ENCODE data around the gene PNRC2. TPM values are rescaled to one million over a fixed set of nuclear protein-coding genes. Genes with fewer than 3 reads are reported as not detected.

PNRC2 gene
- total and polyA plus RNA-seq, 2 donors (not counting 3 experiments of a cell fraction or from before 2014, with no cell fraction given): 70.2 to 77.8 TPM

- no peaks in the 10 kb centered on the region for H3K9me3 ChIP-seq (replicated peaks; ENCODE audit: control insufficient read depth, insufficient read depth, low read length)
- no peak overlapping the region for H3K27ac ChIP-seq (ENCODE audit: insufficient read depth, low read depth, low read length)
- no peak overlapping the region for H2AFZ ChIP-seq (ENCODE audit: low read depth, low read length)
- H3K4me1 ChIP-seq (ENCODE audit: control insufficient read depth, extremely low read depth, insufficient read depth, low read length): peaks cover 17% of the 10 kb centered on the region
- intact Hi-C loops (cut with micrococcal nuclease): no loop called here
- no peak overlapping the region for H3K4me2 ChIP-seq (ENCODE audit: insufficient read depth, low read length)
- no peak overlapping the region for H3K4me3 ChIP-seq (replicated peaks in 1 of 3; ENCODE audit: insufficient read depth in 1 of 3, low read depth in 1 of 3, low read length in 3 of 3)
- no peaks in the 10 kb centered on the region for H3K27me3 ChIP-seq (ENCODE audit: control insufficient read depth in 2 of 2, insufficient read depth in 2 of 2, low read length in 2 of 2)
- H3K9ac ChIP-seq (replicated peaks; ENCODE audit: extremely low read depth, insufficient read depth, low read length): no peak overlapping the region
- no peaks in the 10 kb centered on the region for H3K79me2 ChIP-seq (ENCODE audit: control insufficient read depth, insufficient read depth, low read length)
- no peak for TF ChIP-seq CTCF (IDR thresholded peaks at IDR 0.05; ENCODE audit: extremely low read depth in 1 of 2, insufficient read depth in 1 of 2, low read depth in 1 of 2, low read length in 2 of 2)
- no peak for TF ChIP-seq MYC (IDR thresholded peaks at IDR 0.05; ENCODE audit: low read depth, low read length)
- TF ChIP-seq MAX (IDR thresholded peaks at IDR 0.05; ENCODE audit: insufficient read depth, insufficient read length): no peak
- POLR2A ChIA-PET: no interaction called here
- dilution Hi-C loops (cut with MboI; ENCODE audit: extremely low pct_ligation_motif_present, low sequenced_read_pairs): no loop called here
- no peaks in the 10 kb centered on the region for H3K9me1 ChIP-seq (replicated peaks; ENCODE audit: control insufficient read depth, extremely low read depth, insufficient read depth, low read length)
- no TSS peak for BruUV-seq (replicated peaks)
- no peaks in the 10 kb centered on the region for H4K20me1 ChIP-seq (replicated peaks; ENCODE audit: control insufficient read depth, extremely low read depth, insufficient read depth, low read length)
- FAIRE-seq (no peak), DNase-seq (ENCODE audit: low read depth, low spot score) (no peak)
- CTCF ChIA-PET: interaction anchor here (1.0 to 2.1 kb wide), 4 partner anchors 17 to 36 kb away, joined by 3 to 13 read pairs (median 4); no protein-coding TSS in a partner anchor
- H3K36me3 ChIP-seq (ENCODE audit: control insufficient read depth in 2 of 2, extremely low read depth in 1 of 2, insufficient read depth in 2 of 2, low read length in 2 of 2): no peaks in the 10 kb centered on the region
Measured at GRCh38 chr1:24004132-24004531, 44.5 kb downstream of the PNRC2 start.

DNA sequence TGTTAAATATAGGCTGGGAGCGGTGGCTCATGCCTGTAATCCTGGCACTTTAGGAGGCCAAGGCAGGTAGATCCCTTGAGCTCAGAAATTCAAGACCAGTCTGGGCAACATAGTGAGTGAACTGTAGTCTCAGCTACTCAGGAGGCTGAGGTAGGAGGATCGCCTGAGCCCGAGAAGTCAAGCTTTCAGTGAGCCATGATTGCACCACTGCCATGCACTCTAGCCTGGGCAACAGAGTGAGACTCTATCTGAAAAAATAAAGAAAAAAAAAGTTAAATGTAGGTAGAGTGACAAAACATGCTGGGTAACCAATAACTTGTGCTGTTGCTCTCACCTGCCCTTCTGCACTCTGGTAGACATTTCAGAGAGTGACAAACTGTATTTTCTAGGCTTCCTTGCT is 45.5 kb downstream of the PNRC2 start:
- H3K79me2 ChIP-seq (ENCODE audit: control insufficient read depth, insufficient read depth, low read length): no peaks in the 10 kb centered on the region
- intact Hi-C loops (cut with micrococcal nuclease): no loop called here
- no peak overlapping the region for H2AFZ ChIP-seq (ENCODE audit: low read depth, low read length)
- H3K9me3 ChIP-seq (replicated peaks; ENCODE audit: control insufficient read depth, insufficient read depth, low read length): no peaks in the 10 kb centered on the region
- FAIRE-seq (no peak), DNase-seq (ENCODE audit: low read depth, low spot score) (no peak)
- H3K4me2 ChIP-seq (ENCODE audit: insufficient read depth, low read length): no peak overlapping the region
- no peaks in the 10 kb centered on the region for H4K20me1 ChIP-seq (replicated peaks; ENCODE audit: control insufficient read depth, extremely low read depth, insufficient read depth, low read length)
- H3K9ac ChIP-seq (replicated peaks; ENCODE audit: extremely low read depth, insufficient read depth, low read length): no peak overlapping the region
- no peak overlapping the region for H3K4me3 ChIP-seq (replicated peaks in 1 of 3; ENCODE audit: insufficient read depth in 1 of 3, low read depth in 1 of 3, low read length in 3 of 3)
- no peaks in the 10 kb centered on the region for H3K9me1 ChIP-seq (replicated peaks; ENCODE audit: control insufficient read depth, extremely low read depth, insufficient read depth, low read length)
- no peaks in the 10 kb centered on the region for H3K36me3 ChIP-seq (ENCODE audit: control insufficient read depth in 2 of 2, extremely low read depth in 1 of 2, insufficient read depth in 2 of 2, low read length in 2 of 2)
- dilution Hi-C loops (cut with MboI; ENCODE audit: extremely low pct_ligation_motif_present, low sequenced_read_pairs): no loop called here
- ChIA-PET POLR2A (no interaction called here), CTCF (interaction anchor here (1.9 kb wide), 1 partner anchor 18 kb away, joined by 5 read pairs; no protein-coding TSS in a partner anchor)
- TF ChIP-seq MYC (IDR thresholded peaks at IDR 0.05; ENCODE audit: low read depth, low read length): no peak
- TF ChIP-seq POLR2AphosphoS5 (IDR thresholded peaks at IDR 0.05; ENCODE audit: insufficient read depth, low read depth, low read length): no peak
- no peak for TF ChIP-seq CTCF (IDR thresholded peaks at IDR 0.05; ENCODE audit: extremely low read depth in 1 of 2, insufficient read depth in 1 of 2, low read depth in 1 of 2, low read length in 2 of 2)
- TF ChIP-seq EZH2 (IDR thresholded peaks at IDR 0.05; ENCODE audit: borderline replicate concordance, low read depth, low read length, severe bottlenecking): no peak
- no peak for TF ChIP-seq JUN (IDR thresholded peaks at IDR 0.05; ENCODE audit: borderline replicate concordance, insufficient read depth, insufficient read length, low read depth)
- TF ChIP-seq GATA2 (IDR thresholded peaks at IDR 0.05; ENCODE audit: insufficient read depth, insufficient read length, low read depth, low read length): no peak
- TF ChIP-seq FOS (IDR thresholded peaks at IDR 0.05; ENCODE audit: borderline replicate concordance, insufficient read depth, low read length): no peak
- no peak for TF ChIP-seq POLR2A (IDR thresholded peaks at IDR 0.05; ENCODE audit: low read depth, low read length)
- no peak for TF ChIP-seq MAX (IDR thresholded peaks at IDR 0.05; ENCODE audit: insufficient read depth, insufficient read length)
- no peaks in the 10 kb centered on the region for H3K27me3 ChIP-seq (ENCODE audit: control insufficient read depth in 2 of 2, insufficient read depth in 2 of 2, low read length in 2 of 2)
- H3K27ac ChIP-seq (ENCODE audit: insufficient read depth, low read depth, low read length): no peak overlapping the region
- H3K4me1 ChIP-seq (ENCODE audit: control insufficient read depth, extremely low read depth, insufficient read depth, low read length): peaks cover 26% of the 10 kb centered on the region
- no TSS peak for BruUV-seq (replicated peaks)

All from endothelial cell of umbilical vein (primary cell).